CD8-positive, alpha-beta memory T cell (primary cell): ENCODE measurements around the gene PROM1. TPM values are rescaled to one million over a fixed set of nuclear protein-coding genes. Genes with fewer than 3 reads are reported as not detected.

ENCODE experiments used
- CTCF ChIA-PET: fragments of 350-600 bp; sonication (Branson Sonifier 250); formaldehyde crosslinking; loops from one replicate; lab custom pipeline; 2021; ENCODE audit warnings: antibody characterized with exemption; lab: Charles Lee
- POLR2A ChIA-PET: fragments of 350-600 bp; sonication (Branson Sonifier 250); formaldehyde crosslinking; loops from one replicate; lab custom pipeline; 2021; ENCODE audit warnings: antibody characterized with exemption; lab: Charles Lee
- DNase-seq, 5 donors: peaks; one replicate each; pipeline versions ENCODE4 v3.0.0 to v3.0.0-alpha.2; 2020 to 2022; ENCODE audit warnings: mixed read lengths in 1 of 5
- H3K27ac ChIP-seq: one replicate; pipeline ENCODE4 v1.7.0; 2013; ENCODE audit warnings: low read depth, mild to moderate bottlenecking, low read length, moderate library complexity
- H3K27me3 ChIP-seq: 2 replicates; pipeline ENCODE4 v1.7.0; 2013; ENCODE audit warnings: low read length, mild to moderate bottlenecking; ENCODE audit not compliant: insufficient read depth, poor library complexity, severe bottlenecking
- H3K36me3 ChIP-seq: 2 replicates; pipeline ENCODE4 v1.7.0; 2013; ENCODE audit warnings: mild to moderate bottlenecking, low read length, moderate library complexity; ENCODE audit not compliant: insufficient read depth
- H3K4me1 ChIP-seq: 2 replicates; pipeline ENCODE4 v1.7.0; 2013; ENCODE audit warnings: mild to moderate bottlenecking, low read length, moderate library complexity; ENCODE audit not compliant: insufficient read depth
- H3K4me3 ChIP-seq: 2 replicates; pipeline ENCODE4 v1.7.0; 2013; ENCODE audit warnings: mild to moderate bottlenecking, low read length
- H3K9me3 ChIP-seq: 2 replicates; pipeline ENCODE4 v1.7.0; 2013; ENCODE audit warnings: mild to moderate bottlenecking, low read length
- H3K27ac Mint-ChIP-seq, 8 donors: one replicate each; pipeline ENCODE4 v1.8.0; 2020 to 2021; ENCODE audit warnings: mixed read lengths in 8 of 8, mild to moderate bottlenecking in 6 of 8, inconsistent platforms in 3 of 8, moderate library complexity in 3 of 8
- H3K27me3 Mint-ChIP-seq, 2 donors: one replicate each; pipeline ENCODE4 v1.8.0; 2020 to 2021; ENCODE audit warnings: mixed read lengths in 2 of 2, mild to moderate bottlenecking in 1 of 2, moderate library complexity in 1 of 2
- H3K36me3 Mint-ChIP-seq, 3 donors: one replicate each; pipeline ENCODE4 v1.8.0; 2020 to 2021; ENCODE audit warnings: mixed read lengths in 3 of 3, inconsistent platforms in 1 of 3, mild to moderate bottlenecking in 1 of 3
- H3K4me1 Mint-ChIP-seq, 3 donors: one replicate each; pipeline ENCODE4 v1.8.0; 2020 to 2021; ENCODE audit warnings: mixed read lengths in 3 of 3, inconsistent platforms in 1 of 3, mild to moderate bottlenecking in 1 of 3
- H3K4me3 Mint-ChIP-seq, 7 donors: one replicate each; pipeline ENCODE4 v1.8.0; 2020 to 2021; ENCODE audit warnings: mixed read lengths in 7 of 7, mild to moderate bottlenecking in 6 of 7, moderate library complexity in 4 of 7, inconsistent platforms in 2 of 7
- H3K9me3 Mint-ChIP-seq, 5 donors: one replicate each; pipeline ENCODE4 v1.8.0; 2020 to 2022; ENCODE audit warnings: mixed read lengths in 5 of 5, mild to moderate bottlenecking in 3 of 5, moderate library complexity in 2 of 5, inconsistent platforms in 1 of 5
- polyA plus RNA-seq: library from polyadenylated mRNA; unstranded; fragments of 300-500 nt; fragmentation: Illumina TruSeq; gene quantifications from one replicate; pipeline ENCODE4 v1.2.3, GENCODE V29; 2021
- total RNA-seq, 2 experiments: library from RNA; stranded (reverse); gene quantifications; one replicate each; pipeline ENCODE4 v1.2.3, GENCODE V29; 2021

PROM1 gene
- total and polyA plus RNA-seq, 3 experiments from 2014 or later = 0.72 TPM; not detected in 2

DNA sequence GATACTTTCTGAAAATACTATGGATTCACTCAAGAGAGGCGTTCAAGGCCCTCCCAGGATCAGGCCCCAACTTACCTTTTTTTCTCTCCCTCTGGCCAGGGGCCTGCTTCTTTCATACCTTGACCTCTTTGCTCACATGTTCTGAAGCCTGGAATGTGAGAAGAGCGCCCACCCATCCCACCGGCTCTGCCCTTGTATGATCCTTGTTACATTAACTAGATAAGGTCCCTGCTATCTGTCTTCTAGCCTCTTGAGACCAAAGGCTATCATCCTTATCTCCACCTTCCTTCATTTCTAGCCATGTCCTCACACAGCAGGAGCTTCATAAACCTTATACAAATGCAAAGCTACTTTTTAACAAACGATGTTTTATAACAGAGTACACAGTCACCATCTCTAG is 45.9 kb downstream of the PROM1 start:
- H3K27me3 Mint-ChIP-seq = peaks cover 2 to 12% of the 10 kb centered on the region in 2 donors

DNA sequence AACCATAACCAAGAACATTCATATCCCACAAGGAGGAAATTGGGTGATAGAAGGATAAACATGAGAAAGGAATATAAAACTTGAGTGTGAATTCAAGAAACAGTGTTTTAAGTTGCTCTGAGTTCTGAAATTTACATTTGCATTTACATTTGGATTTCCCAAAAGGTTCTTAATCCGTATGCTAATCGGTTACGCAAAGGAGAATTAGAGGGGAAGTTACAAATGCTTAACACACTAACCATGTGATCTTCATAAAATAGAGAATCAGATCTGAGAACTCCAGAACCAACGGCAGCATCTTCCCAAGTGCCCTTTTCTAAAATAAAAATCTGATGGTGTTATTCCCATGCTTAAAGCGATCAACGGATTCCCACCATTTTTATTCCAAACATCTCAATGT is 48.0 kb downstream of the PROM1 start:
- Mint-ChIP-seq H3K27me3 (peaks cover 0 to 11% of the 10 kb centered on the region in 2 donors), H3K4me3 (no peak overlapping the region), H3K4me1 (no peaks in the 10 kb centered on the region), H3K36me3 (no peaks in the 10 kb centered on the region), H3K9me3 (no peaks in the 10 kb centered on the region), H3K27ac (no peak overlapping the region)
- POLR2A ChIA-PET = no interaction called here
- H3K27me3 ChIP-seq = no peaks in the 10 kb centered on the region
- DNase-seq = no peak
- H3K9me3 ChIP-seq = no peaks in the 10 kb centered on the region
- H3K36me3 ChIP-seq = no peaks in the 10 kb centered on the region
- no peaks in the 10 kb centered on the region for H3K4me1 ChIP-seq
- CTCF ChIA-PET = no interaction called here
- H3K27ac ChIP-seq = no peak overlapping the region
- no peak overlapping the region for H3K4me3 ChIP-seq

More for the DNA sequence above, 45.9 kb downstream of the PROM1 start:
- Mint-ChIP-seq H3K4me3 (no peak overlapping the region), H3K9me3 (no peaks in the 10 kb centered on the region), H3K27ac (no peak overlapping the region), H3K36me3 (no peaks in the 10 kb centered on the region), H3K4me1 (no peaks in the 10 kb centered on the region)
- H3K9me3 ChIP-seq = no peaks in the 10 kb centered on the region
- H3K27me3 ChIP-seq = no peaks in the 10 kb centered on the region
- no peak for DNase-seq
- CTCF ChIA-PET = no interaction called here
- no peaks in the 10 kb centered on the region for H3K4me1 ChIP-seq
- no peaks in the 10 kb centered on the region for H3K36me3 ChIP-seq
- no peak overlapping the region for H3K27ac ChIP-seq
- no peak overlapping the region for H3K4me3 ChIP-seq
- POLR2A ChIA-PET = no interaction called here

DNA sequence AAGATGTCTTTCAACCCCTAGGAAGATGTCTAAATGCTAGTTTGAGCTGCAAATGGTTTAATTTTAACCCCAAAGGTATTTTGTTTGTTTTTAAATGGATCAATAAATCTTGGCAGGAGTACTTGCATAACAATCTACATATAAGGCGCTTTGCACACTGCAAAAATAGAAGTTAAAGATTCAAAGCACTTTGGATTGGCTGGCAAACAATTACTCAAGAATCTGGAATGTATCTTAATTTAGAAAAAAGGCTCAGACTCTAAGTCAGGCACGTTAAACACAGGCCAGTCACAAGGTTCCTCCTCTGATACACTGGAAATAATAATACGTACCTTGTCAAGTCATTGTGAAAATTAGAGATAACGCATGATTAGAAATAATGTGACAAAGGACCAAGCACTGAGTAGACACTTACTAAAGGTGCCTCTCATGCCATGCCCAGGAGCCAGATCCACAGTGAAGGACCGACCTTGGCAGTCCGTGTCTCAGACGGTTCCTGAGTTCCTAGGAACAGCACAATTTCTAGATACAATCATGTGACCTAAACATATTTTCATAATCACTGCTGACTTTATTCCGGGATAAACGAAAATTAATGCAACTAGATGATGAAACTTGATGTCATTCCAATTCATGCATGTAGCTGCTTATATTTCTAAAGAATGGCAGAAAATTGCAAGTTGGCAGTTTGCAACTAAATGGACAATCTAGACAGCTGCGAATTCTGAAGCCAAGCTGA is 49.6 kb downstream of the PROM1 start:
- H3K4me1 ChIP-seq = no peaks in the 10 kb centered on the region
- H3K36me3 ChIP-seq = no peaks in the 10 kb centered on the region
- no peak overlapping the region for H3K27ac ChIP-seq
- H3K27me3 Mint-ChIP-seq = peaks cover 4 to 14% of the 10 kb centered on the region in 2 donors
- H3K4me3 Mint-ChIP-seq = no peak overlapping the region
- H3K9me3 Mint-ChIP-seq = no peaks in the 10 kb centered on the region
- no peak overlapping the region for H3K27ac Mint-ChIP-seq
- no peaks in the 10 kb centered on the region for H3K4me1 Mint-ChIP-seq
- no peaks in the 10 kb centered on the region for H3K9me3 ChIP-seq
- CTCF ChIA-PET = interaction anchor here (1.3 kb wide), 1 partner anchor 231 kb away, joined by 3 read pairs; no protein-coding TSS in a partner anchor
- no peak overlapping the region for H3K4me3 ChIP-seq
- H3K36me3 Mint-ChIP-seq = no peaks in the 10 kb centered on the region
- DNase-seq = no peak
- no peaks in the 10 kb centered on the region for H3K27me3 ChIP-seq
- POLR2A ChIA-PET = no interaction called here

DNA sequence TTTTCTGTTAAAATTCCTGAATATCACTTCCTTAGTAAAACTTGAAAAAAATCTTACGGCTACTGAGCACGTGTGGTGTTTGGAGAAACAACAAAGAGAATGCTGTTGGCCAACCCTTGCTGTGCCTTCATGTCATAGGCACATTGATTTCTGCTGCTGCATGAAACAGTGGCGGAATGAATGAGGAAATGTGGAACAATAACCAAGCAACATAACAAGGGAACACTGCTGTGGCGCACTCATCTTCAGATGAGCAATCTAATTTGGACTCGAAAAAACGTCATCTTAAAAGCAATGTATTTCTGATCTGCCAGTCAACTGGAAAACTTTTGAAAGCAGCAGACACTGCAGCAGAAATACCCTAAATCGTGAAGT is 51.4 kb downstream of the PROM1 start:
- CTCF ChIA-PET = no interaction called here

DNA sequence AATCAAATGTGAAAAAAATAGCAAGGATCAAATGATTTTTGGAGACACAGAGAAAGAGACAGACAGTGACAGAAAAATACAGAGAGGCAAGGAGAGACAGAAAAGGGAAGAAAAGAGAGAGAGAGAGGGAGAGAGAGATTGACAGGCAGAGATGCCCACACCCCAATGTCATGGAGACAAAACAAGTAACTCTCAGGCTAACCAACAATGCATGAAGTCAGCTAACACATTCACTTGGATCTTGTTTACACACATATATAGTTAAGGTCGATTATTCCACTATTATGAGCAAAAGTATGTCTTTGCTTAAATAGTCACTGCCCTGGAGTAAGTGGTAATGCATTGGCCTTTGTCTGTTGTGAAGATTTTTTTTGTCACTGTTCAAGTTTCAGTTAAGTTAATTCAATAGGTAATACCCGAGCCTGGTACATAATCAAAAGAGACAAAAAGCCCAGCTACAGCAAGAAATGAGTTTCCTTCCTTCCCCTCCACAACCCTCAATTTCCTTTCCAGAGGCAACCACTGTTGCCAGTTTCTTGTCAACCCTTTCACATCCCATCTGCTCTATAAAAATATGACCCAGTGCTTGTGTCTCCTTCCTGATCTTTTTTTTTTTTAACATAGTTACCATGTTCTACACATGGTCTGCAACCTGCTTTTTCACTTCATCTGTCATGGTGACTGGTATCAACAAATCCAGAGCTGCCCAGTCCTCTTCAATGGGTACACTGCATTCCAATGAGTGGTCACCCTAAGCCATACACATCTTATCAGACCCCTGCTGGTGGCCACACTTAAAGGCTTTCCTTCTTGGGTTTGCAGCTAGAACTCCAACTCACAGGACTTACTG is 52.1 kb downstream of the PROM1 start:
- no peak overlapping the region for H3K27ac ChIP-seq
- ChIA-PET POLR2A (no interaction called here), CTCF (no interaction called here)
- no peaks in the 10 kb centered on the region for H3K36me3 Mint-ChIP-seq
- H3K4me1 Mint-ChIP-seq = no peaks in the 10 kb centered on the region
- DNase-seq = no peak
- no peaks in the 10 kb centered on the region for H3K9me3 Mint-ChIP-seq
- no peaks in the 10 kb centered on the region for H3K9me3 ChIP-seq
- H3K4me1 ChIP-seq = no peaks in the 10 kb centered on the region
- H3K27ac Mint-ChIP-seq = no peak overlapping the region
- peaks cover 4 to 22% of the 10 kb centered on the region in 2 donors for H3K27me3 Mint-ChIP-seq
- no peaks in the 10 kb centered on the region for H3K36me3 ChIP-seq
- no peaks in the 10 kb centered on the region for H3K27me3 ChIP-seq
- H3K4me3 ChIP-seq = no peak overlapping the region
- H3K4me3 Mint-ChIP-seq = no peak overlapping the region

More for the DNA sequence above, 51.4 kb downstream of the PROM1 start:
- POLR2A ChIA-PET = no interaction called here
- no peak overlapping the region for H3K27ac Mint-ChIP-seq
- H3K4me1 Mint-ChIP-seq = no peaks in the 10 kb centered on the region
- Histone ChIP-seq H3K4me1 (no peaks in the 10 kb centered on the region), H3K4me3 (no peak overlapping the region), H3K27me3 (no peaks in the 10 kb centered on the region), H3K27ac (no peak overlapping the region), H3K9me3 (no peaks in the 10 kb centered on the region), H3K36me3 (no peaks in the 10 kb centered on the region)
- peaks cover 4 to 18% of the 10 kb centered on the region in 2 donors for H3K27me3 Mint-ChIP-seq
- no peaks in the 10 kb centered on the region for H3K36me3 Mint-ChIP-seq
- no peaks in the 10 kb centered on the region for H3K9me3 Mint-ChIP-seq
- no peak overlapping the region for H3K4me3 Mint-ChIP-seq
- no peak for DNase-seq

DNA sequence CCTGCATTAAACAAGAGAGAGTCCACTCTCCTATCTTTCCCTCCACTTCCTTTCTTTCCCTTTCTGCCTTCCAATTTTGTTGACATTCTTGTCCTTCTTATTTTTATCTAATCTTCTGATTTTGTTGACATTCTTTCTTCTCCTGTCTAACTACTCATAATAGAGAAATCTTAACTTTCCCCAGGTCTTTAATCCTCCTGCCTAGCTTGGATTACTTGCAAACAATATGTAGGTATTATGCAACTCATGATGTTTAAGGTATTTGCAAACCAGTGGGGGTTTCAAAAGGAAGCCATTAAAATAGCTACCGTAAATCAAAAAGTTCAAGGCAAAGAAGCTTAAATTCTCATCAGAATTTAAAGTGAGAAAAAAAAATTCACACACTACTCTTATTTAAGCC is 53.9 kb downstream of the PROM1 start:
- DNase-seq = no peak

DNA sequence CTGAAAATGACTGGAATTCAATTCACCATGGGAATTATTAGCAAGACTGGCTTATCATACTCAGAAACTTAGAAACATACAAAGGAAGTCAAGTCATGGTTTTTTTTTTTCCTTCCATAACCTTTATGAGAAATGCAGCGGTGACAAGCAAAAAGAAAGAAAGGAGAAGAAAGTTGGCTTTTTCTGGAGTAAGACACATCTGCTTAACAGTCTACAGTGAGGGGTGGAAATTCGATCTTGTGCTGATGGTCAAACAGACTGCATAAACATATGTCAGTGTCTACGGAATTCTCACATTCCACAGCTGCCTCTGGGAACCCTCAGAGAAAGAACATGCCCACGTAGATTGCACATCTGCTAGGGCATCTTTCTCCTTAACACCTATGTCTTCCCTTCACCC is 54.6 kb downstream of the PROM1 start:
- Mint-ChIP-seq H3K4me1 (no peaks in the 10 kb centered on the region), H3K27me3 (peaks cover 4 to 31% of the 10 kb centered on the region in 2 donors), H3K36me3 (no peaks in the 10 kb centered on the region), H3K9me3 (no peaks in the 10 kb centered on the region), H3K4me3 (no peak overlapping the region), H3K27ac (no peak overlapping the region)
- no peaks in the 10 kb centered on the region for H3K9me3 ChIP-seq
- POLR2A ChIA-PET = no interaction called here
- H3K4me1 ChIP-seq = no peaks in the 10 kb centered on the region
- no peaks in the 10 kb centered on the region for H3K27me3 ChIP-seq
- CTCF ChIA-PET = interaction anchor here (2.0 kb wide), 1 partner anchor 9 kb away, joined by 6 read pairs; no protein-coding TSS in a partner anchor
- DNase-seq = no peak
- H3K4me3 ChIP-seq = no peak overlapping the region
- H3K27ac ChIP-seq = no peak overlapping the region
- H3K36me3 ChIP-seq = no peaks in the 10 kb centered on the region

More for the DNA sequence above, 53.9 kb downstream of the PROM1 start:
- Mint-ChIP-seq H3K4me3 (no peak overlapping the region), H3K27ac (no peak overlapping the region), H3K9me3 (no peaks in the 10 kb centered on the region), H3K27me3 (peaks cover 4 to 32% of the 10 kb centered on the region in 2 donors), H3K4me1 (no peaks in the 10 kb centered on the region), H3K36me3 (no peaks in the 10 kb centered on the region)
- no peak overlapping the region for H3K4me3 ChIP-seq
- H3K27ac ChIP-seq = no peak overlapping the region
- no peaks in the 10 kb centered on the region for H3K36me3 ChIP-seq
- H3K4me1 ChIP-seq = no peaks in the 10 kb centered on the region
- no peaks in the 10 kb centered on the region for H3K27me3 ChIP-seq
- ChIA-PET CTCF (interaction anchor here (1.3 to 2.0 kb wide), 2 partner anchors 10 to 235 kb away, joined by 5 to 6 read pairs; no protein-coding TSS in a partner anchor), POLR2A (no interaction called here)
- H3K9me3 ChIP-seq = no peaks in the 10 kb centered on the region

DNA sequence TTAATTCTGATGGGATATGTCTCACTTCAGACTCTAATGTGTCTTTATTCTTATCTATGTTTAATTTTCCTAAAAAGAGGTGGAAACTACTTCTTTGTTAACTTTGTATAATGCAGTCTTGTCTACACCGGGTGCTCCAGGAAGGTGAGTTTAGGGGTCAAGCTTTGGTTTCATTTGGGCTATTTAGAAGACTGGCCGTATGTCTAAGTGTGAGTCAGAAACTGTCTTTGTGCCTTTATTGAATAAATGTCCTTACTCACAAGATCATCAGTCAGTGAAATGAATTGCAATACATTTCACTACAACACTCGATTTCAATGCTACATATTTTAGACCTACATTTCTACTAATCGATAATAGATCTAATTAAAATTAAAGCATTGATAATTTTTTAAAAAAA is 56.2 kb downstream of the PROM1 start:
- Mint-ChIP-seq H3K9me3 (no peaks in the 10 kb centered on the region), H3K27ac (no peak overlapping the region), H3K4me3 (no peak overlapping the region), H3K36me3 (no peaks in the 10 kb centered on the region), H3K27me3 (peaks cover 4 to 42% of the 10 kb centered on the region in 2 donors), H3K4me1 (no peaks in the 10 kb centered on the region)
- H3K27ac ChIP-seq = no peak overlapping the region
- no peaks in the 10 kb centered on the region for H3K27me3 ChIP-seq
- H3K4me3 ChIP-seq = no peak overlapping the region
- ChIA-PET POLR2A (no interaction called here), CTCF (interaction anchor here (1.1 to 1.5 kb wide), 2 partner anchors 72 to 237 kb away, joined by 3 read pairs; no protein-coding TSS in a partner anchor)
- H3K36me3 ChIP-seq = no peaks in the 10 kb centered on the region
- H3K9me3 ChIP-seq = no peaks in the 10 kb centered on the region
- no peaks in the 10 kb centered on the region for H3K4me1 ChIP-seq
- no peak for DNase-seq
